ENCODE data around the gene RAPGEF1.
A peak's percentile ranks its signal among the peaks of the same experiment; 100 is the strongest.

Gene RAPGEF1

DNA sequence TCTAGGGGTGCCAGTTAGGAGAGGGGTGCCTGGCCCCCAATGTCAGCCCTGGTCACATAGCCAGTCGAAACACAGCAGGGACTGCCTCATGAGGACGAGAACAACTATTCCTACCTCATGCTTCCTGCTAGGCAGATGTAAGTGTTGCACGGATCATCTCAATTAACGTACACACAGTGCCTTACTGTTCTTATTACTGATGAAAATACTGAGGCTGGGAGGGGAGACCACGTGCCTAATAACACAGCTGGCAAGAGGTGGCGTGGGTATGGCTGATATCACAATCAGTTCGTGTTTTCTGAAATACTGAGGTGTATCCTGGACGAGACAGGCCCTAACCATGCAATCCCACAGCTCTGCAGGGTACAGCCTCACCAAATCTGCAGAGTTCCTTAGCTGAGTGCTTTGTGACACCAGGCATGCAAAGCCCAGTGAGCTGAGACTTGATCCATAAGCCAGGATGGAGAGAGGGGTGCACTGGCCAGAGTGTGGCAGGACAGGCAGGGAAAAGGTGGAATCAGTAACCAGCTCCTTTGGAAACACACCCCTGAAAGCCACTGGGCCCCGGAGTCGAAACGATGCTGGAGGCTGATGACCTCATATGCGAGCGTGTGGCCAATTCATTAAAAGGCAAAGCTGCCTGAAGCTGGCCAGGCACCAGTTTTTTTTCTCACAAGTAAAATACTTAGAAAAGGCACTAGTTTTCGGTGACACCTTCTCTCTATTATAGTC is 130.6 kb downstream of the RAPGEF1 start:
- in situ Hi-C loops (cut with HindIII; ENCODE audit: low sequenced_read_pairs) = no loop called here
- peak; percentile 80 for DNase-seq (ENCODE audit: low read depth)
- TF ChIP-seq, protein P1, sequence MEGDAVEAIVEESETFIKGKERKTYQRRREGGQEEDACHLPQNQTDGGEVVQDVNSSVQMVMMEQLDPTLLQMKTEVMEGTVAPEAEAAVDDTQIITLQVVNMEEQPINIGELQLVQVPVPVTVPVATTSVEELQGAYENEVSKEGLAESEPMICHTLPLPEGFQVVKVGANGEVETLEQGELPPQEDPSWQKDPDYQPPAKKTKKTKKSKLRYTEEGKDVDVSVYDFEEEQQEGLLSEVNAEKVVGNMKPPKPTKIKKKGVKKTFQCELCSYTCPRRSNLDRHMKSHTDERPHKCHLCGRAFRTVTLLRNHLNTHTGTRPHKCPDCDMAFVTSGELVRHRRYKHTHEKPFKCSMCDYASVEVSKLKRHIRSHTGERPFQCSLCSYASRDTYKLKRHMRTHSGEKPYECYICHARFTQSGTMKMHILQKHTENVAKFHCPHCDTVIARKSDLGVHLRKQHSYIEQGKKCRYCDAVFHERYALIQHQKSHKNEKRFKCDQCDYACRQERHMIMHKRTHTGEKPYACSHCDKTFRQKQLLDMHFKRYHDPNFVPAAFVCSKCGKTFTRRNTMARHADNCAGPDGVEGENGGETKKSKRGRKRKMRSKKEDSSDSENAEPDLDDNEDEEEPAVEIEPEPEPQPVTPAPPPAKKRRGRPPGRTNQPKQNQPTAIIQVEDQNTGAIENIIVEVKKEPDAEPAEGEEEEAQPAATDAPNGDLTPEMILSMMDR (IDR thresholded peaks at IDR 0.05; ENCODE audit: low read depth, low read length, missing control alignments) = no peak
- H3K4me3 ChIP-seq (ENCODE audit: low read depth, low read length) = no peak overlapping the region

DNA sequence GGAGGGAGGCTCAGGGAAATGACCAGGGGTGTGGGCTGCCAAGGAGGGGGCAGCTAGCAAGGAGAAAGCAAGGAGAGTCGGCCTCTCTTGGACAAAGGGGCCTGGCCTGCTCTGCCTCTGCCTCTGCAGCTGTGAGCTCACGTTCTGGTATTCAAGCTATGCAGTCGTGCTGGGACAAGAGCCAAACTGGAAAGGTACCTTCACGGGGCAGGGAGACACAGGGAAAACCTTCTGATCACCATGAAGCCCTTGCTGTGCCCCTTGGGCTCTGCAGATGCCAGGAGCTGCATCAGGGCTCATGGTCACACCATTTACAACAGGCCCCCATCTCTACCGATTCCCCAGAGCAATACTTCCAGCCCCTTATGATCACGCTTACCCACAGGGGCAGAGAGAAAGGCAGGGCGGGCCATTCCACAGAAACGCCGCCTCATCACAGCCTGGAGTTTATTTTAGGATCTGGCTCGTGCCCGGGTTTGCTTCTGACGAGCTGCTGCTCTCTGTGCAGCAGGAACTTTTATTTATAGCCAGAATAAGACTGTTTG is 131.3 kb downstream of the RAPGEF1 start:
- DNase-seq (ENCODE audit: low read depth) = peak; percentile 80
- in situ Hi-C loops (cut with HindIII; ENCODE audit: low sequenced_read_pairs) = no loop called here
- no peak overlapping the region for H3K4me3 ChIP-seq (ENCODE audit: low read depth, low read length)
- TF ChIP-seq, protein P1 (IDR thresholded peaks at IDR 0.05; ENCODE audit: low read depth, low read length, missing control alignments) = no peak

DNA sequence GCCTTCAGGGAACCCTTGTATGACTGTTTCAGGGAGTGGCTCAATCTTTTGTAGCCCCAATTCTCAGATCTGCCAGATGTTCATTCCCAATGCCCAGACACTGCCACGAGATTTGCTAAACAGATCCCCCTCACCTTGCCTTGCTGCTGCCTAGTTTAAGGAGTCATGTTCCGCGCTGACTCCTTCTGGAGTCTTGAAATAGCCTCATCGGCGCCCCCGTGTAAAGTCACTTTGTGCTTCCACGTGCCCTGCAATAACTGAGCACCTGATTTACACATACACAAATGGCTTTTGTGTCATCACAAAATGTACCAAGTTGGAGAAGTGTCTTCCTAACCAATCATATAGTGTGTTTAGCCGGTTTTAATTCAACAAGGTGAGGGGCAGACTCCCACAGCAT is 132.3 kb downstream of the RAPGEF1 start:
- in situ Hi-C loops (cut with HindIII; ENCODE audit: low sequenced_read_pairs) = no loop called here
- no peak overlapping the region for H3K4me3 ChIP-seq (ENCODE audit: low read depth, low read length)
- TF ChIP-seq, protein P1 (IDR thresholded peaks at IDR 0.05; ENCODE audit: low read depth, low read length, missing control alignments) = no peak
- no peak for DNase-seq (ENCODE audit: low read depth)

DNA sequence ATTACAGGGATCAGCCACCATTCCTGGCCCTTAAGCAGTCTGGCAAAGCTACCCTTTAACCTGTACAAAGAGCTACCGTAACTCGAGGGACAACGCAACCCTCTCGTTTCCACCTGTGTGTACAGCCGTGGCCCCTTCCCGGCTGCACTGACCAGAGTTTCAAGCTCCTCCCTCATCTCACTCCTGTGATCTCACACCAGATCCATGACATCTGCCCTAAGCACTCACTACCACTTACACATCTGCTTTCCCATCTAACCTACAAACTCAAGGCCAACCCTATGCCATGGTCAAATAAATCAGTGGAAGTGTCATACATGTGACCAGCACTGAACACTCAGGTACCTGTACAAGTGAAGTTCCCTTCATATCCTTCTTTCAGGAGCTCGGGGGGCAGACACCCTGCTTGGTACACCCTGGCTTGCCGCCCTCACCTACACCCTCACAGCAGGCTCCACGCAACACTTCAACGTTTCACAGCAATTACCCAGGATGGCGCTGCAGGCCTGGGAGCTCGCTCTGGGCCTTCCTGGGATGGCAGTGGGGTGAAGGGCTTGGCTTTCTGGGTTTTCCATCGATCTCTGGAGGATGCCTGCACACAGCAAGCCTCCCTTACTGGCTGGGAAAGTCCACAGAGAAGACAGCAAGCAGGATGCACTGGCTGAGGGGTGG is 132.8 kb downstream of the RAPGEF1 start:
- in situ Hi-C loops (cut with HindIII; ENCODE audit: low sequenced_read_pairs) = no loop called here
- no peak overlapping the region for H3K4me3 ChIP-seq (ENCODE audit: low read depth, low read length)
- DNase-seq (ENCODE audit: low read depth) = no peak
- TF ChIP-seq, protein P1 (IDR thresholded peaks at IDR 0.05; ENCODE audit: low read depth, low read length, missing control alignments) = no peak

DNA sequence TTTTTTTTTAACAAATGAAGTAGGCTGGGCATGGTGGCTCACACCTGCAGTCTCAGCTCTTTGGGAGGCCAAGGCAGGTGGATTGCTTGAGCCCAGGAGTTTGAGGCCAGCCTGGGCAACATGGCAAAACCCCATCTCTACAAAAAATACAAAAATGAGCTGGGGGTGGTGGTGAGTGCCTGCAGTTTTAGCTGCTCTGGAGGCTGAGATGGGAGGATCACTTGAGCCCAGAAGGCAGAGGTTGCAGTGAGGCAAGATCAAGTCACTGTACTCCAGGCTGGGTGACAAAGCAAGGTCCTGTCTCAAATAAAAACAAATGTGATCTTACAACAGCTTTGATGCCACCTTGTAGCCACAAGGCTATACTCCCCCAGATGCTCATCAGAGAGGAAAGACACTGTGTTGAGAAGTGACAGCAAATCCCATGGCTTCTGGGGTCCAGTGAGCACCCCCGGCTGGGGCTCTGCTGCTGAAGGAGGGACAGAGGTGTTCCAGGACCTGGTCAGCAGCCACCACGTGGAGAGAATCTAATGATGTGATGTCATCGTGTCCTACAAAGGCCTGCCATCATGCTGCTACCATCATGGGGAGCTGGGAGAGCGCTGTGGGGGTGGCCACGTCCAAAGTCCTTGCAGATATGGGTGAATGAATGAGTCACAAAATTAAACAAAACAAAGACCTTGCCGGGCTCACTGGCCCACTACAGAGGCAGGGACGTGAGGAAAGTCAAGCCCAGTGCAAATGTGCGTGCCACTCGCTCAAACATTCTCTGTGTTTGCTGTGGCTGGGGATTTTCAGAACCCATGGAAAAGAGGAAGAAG is 133.9 kb downstream of the RAPGEF1 start:
- in situ Hi-C loops (cut with HindIII; ENCODE audit: low sequenced_read_pairs) = no loop called here
- DNase-seq (ENCODE audit: low read depth) = no peak
- TF ChIP-seq, protein P1 (IDR thresholded peaks at IDR 0.05; ENCODE audit: low read depth, low read length, missing control alignments) = no peak
- H3K4me3 ChIP-seq (ENCODE audit: low read depth, low read length) = no peak overlapping the region

DNA sequence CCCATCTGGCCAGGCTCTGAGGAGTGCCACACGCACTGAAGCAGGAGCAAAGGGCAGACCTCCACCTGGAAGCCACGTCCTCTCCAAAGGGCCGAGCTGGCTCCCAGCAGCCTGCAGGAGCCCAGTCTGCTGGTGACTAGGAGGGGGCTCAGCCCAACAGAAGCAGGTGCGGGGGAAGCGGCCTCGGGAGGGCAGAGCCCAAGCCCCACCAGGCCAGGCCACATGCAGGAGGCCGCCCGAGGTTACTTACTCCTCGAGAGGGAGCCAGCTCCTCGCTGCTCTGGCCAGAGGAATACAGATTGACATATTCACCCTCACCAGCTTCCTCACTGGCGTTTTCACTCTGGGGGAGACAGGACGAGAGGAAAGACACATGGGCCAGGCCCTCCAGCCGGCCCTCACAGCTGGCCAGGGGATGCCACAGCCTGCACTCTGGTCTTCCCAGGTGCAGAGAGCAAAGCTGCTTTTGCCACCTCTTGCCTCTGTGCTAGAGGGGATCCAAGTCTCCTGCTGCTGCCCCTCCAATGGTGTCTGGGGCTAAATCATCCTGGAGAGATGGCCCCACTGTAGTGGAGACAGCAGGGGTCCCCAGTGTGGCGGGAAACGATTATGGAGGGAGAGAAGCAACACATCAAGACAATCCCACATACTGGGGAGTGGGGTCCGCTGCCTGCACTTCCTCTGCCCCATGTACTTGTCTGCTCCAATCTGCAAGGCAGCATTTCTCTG is 136.0 kb downstream of the RAPGEF1 start:
- in situ Hi-C loops (cut with HindIII; ENCODE audit: low sequenced_read_pairs) = no loop called here
- H3K4me3 ChIP-seq (ENCODE audit: low read depth, low read length) = no peak overlapping the region
- TF ChIP-seq, protein P1 (IDR thresholded peaks at IDR 0.05; ENCODE audit: low read depth, low read length, missing control alignments) = no peak
- no peak for DNase-seq (ENCODE audit: low read depth)

All from astrocyte of the cerebellum (primary cell).